Endodermal cell (in vitro differentiated cells): ENCODE results near the gene TAPT1. TPM values are rescaled to one million over a fixed set of nuclear protein-coding genes. Genes with fewer than 3 reads are reported as not detected.
A peak's percentile ranks its signal among the peaks of the same experiment; 100 is the strongest.

Experiments used
- DNase-seq: peaks from one replicate; pipeline ENCODE4 v3.0.0-alpha.2; 2017
- H3K27ac ChIP-seq: 2 replicates; pipeline ENCODE4 v1.5.1; 2013; ENCODE audit warnings: mild to moderate bottlenecking, low read depth, low read length, moderate library complexity
- H3K27me3 ChIP-seq: 2 replicates; pipeline ENCODE4 v1.6.1; 2013; ENCODE audit warnings: mild to moderate bottlenecking, low read length, moderate library complexity; ENCODE audit not compliant: insufficient read depth, control insufficient read depth, poor library complexity, severe bottlenecking
- H3K36me3 ChIP-seq: 2 replicates; pipeline ENCODE4 v1.7.0; 2013; ENCODE audit warnings: mild to moderate bottlenecking, low read length, moderate library complexity; ENCODE audit not compliant: control insufficient read depth, insufficient read depth
- H3K4me1 ChIP-seq: one replicate; pipeline ENCODE4 v1.7.0; 2013; ENCODE audit warnings: low read length; ENCODE audit not compliant: control insufficient read depth, insufficient read depth
- H3K4me3 ChIP-seq: 2 replicates; pipeline ENCODE4 v1.5.1; 2013; ENCODE audit warnings: mild to moderate bottlenecking, low read length, moderate library complexity
- H3K9ac ChIP-seq: 2 replicates; pipeline ENCODE4 v1.6.1; 2013; ENCODE audit warnings: mild to moderate bottlenecking, low read length, moderate library complexity; ENCODE audit not compliant: poor library complexity, severe bottlenecking; ENCODE audit errors: extremely low read depth
- H3K9me3 ChIP-seq: 2 replicates; pipeline ENCODE4 v1.6.1; 2013; ENCODE audit warnings: mild to moderate bottlenecking, low read length, moderate library complexity; ENCODE audit not compliant: control insufficient read depth
- H3K27ac Mint-ChIP-seq: 2 replicates; pipeline ENCODE4 v1.8.0; 2020; ENCODE audit warnings: mixed read lengths
- H3K27me3 Mint-ChIP-seq: 2 replicates; pipeline ENCODE4 v1.8.0; 2021; ENCODE audit warnings: mild to moderate bottlenecking, mixed read lengths; ENCODE audit not compliant: insufficient read depth
- H3K36me3 Mint-ChIP-seq: 2 replicates; pipeline ENCODE4 v1.8.0; 2020; ENCODE audit warnings: low read depth, mixed read lengths
- H3K4me1 Mint-ChIP-seq: 2 replicates; pipeline ENCODE4 v1.8.0; 2020; ENCODE audit warnings: mixed read lengths
- H3K4me3 Mint-ChIP-seq: 2 replicates; pipeline ENCODE4 v1.8.0; 2020; ENCODE audit warnings: mild to moderate bottlenecking, moderate library complexity, mixed read lengths
- H3K9me3 Mint-ChIP-seq: 2 replicates; pipeline ENCODE4 v1.8.0; 2020; ENCODE audit warnings: mild to moderate bottlenecking, mixed read lengths
- CTCF ChIP-seq: fragments of 200-600 bp; sonication (generic); conservative IDR thresholded peaks from 2 replicates; pipeline ENCODE4 v1.5.0; 2021; ENCODE audit warnings: antibody characterized with exemption, mild to moderate bottlenecking
- WGBS, 2 experiments: methylation state at CpG; one replicate each; pipeline versions ENCODE4 v1.1.5 to v1.1.7; 2013; ENCODE audit warnings: missing lambda C conversion rate in 2 of 2, mixed read lengths in 1 of 2; ENCODE audit not compliant: insufficient coverage in 1 of 2, insufficient read length in 1 of 2; 5-methylcytosine and 5-hydroxymethylcytosine counted together
- total RNA-seq, 2 donors: library from RNA; stranded (reverse); fragmentation: NEBNext Ultra II Directional in 1 of 2; extraction: Animal tissue kit (Norgen Biotek cat#: 25700) in 1 of 2; gene quantifications; 2 replicates in 1 of 2; 3 replicates in 1 of 2; pipeline ENCODE4 v1.2.1, GENCODE V29; 2021

The TAPT1 gene
- total RNA-seq, 2 donors from 2014 or later, result 19.8 to 22.6 TPM

- Mint-ChIP-seq H3K36me3 (no peaks in the 10 kb centered on the region), H3K4me3 (no peak overlapping the region), H3K27ac (no peak overlapping the region), H3K9me3 (no peaks in the 10 kb centered on the region), H3K27me3 (peaks cover 9% of the 10 kb centered on the region), H3K4me1 (peaks cover 31% of the 10 kb centered on the region)
- H3K4me3 ChIP-seq, result no peak overlapping the region
- H3K27ac ChIP-seq, result no peak overlapping the region
- 95% methylated on average over 4 of the region's 4 CpGs; no CpG with 5 or more reads in 1 of the 2 experiments for WGBS, 2 experiments
- no peak for TF ChIP-seq CTCF
- no peak overlapping the region for H3K9ac ChIP-seq
- no peaks in the 10 kb centered on the region for H3K36me3 ChIP-seq
- peaks cover 8% of the 10 kb centered on the region for H3K4me1 ChIP-seq
- H3K27me3 ChIP-seq, result no peaks in the 10 kb centered on the region
- H3K9me3 ChIP-seq, result no peaks in the 10 kb centered on the region
- DNase-seq, result peak; percentile 62
These were observed 105.6 kb downstream of the TAPT1 start for GRCh38 chr4:16120720-16121119.

GRCh38 chr4:16119981-16120380, 106.3 kb downstream of the TAPT1 start:
- no peak for TF ChIP-seq CTCF
- H3K9ac ChIP-seq, result no peak overlapping the region
- Mint-ChIP-seq H3K9me3 (no peaks in the 10 kb centered on the region), H3K36me3 (no peaks in the 10 kb centered on the region), H3K27ac (no peak overlapping the region), H3K4me3 (no peak overlapping the region), H3K27me3 (peaks cover 11% of the 10 kb centered on the region), H3K4me1 (peaks cover 32% of the 10 kb centered on the region)
- no peak overlapping the region for H3K27ac ChIP-seq
- no peaks in the 10 kb centered on the region for H3K36me3 ChIP-seq
- peaks cover 8% of the 10 kb centered on the region for H3K4me1 ChIP-seq
- H3K27me3 ChIP-seq, result no peaks in the 10 kb centered on the region
- WGBS, 2 experiments, result 70 to 77% methylated on average over 3 to 4 of the region's 4 CpGs
- no peak overlapping the region for H3K4me3 ChIP-seq
- H3K9me3 ChIP-seq, result no peaks in the 10 kb centered on the region
- peak; percentile 9 for DNase-seq

GRCh38 chr4:16118090-16118489, 108.2 kb downstream of the TAPT1 start:
- no peak overlapping the region for H3K27ac ChIP-seq
- Mint-ChIP-seq H3K27me3 (peaks cover 17% of the 10 kb centered on the region), H3K27ac (no peak overlapping the region), H3K9me3 (no peaks in the 10 kb centered on the region), H3K36me3 (no peaks in the 10 kb centered on the region), H3K4me1 (peaks cover 27% of the 10 kb centered on the region), H3K4me3 (no peak overlapping the region)
- H3K9ac ChIP-seq, result no peak overlapping the region
- no peaks in the 10 kb centered on the region for H3K27me3 ChIP-seq
- WGBS, 2 experiments, result 91 to 92% methylated on average over 2 of the region's 2 CpGs
- no peak overlapping the region for H3K4me3 ChIP-seq
- no peak for TF ChIP-seq CTCF
- H3K36me3 ChIP-seq, result no peaks in the 10 kb centered on the region
- DNase-seq, result no peak
- no peaks in the 10 kb centered on the region for H3K9me3 ChIP-seq
- H3K4me1 ChIP-seq, result peaks cover 6% of the 10 kb centered on the region
